ENCODE data around the gene POLE2. TPM values are rescaled to one million over a fixed set of nuclear protein-coding genes. Genes with fewer than 3 reads are reported as not detected.

POLE2 gene
- total and polyA plus RNA-seq, 2 of the 13 experiments (the other 11 are each of a cell fraction or from before 2014, with no cell fraction given): 16.6 to 37.0 TPM

- no peak for TF ChIP-seq SNAPC4 (CRISPR knock-in tag; IDR thresholded peaks at IDR 0.05)
- TF ChIP-seq ZNF784 (CRISPR knock-in tag; IDR thresholded peaks at IDR 0.05; ENCODE audit: borderline replicate concordance): peak; percentile 73; the same call in 1 of the 2 replicates
- peak; percentile 73; the same call in 1 of the 2 replicates for TF ChIP-seq ZIK1 (CRISPR knock-in tag; IDR thresholded peaks at IDR 0.05; ENCODE audit: borderline replicate concordance, low read depth)
- 0 out of 2 replicates have a peak, but pooled peaks have one; percentile 26 for TF ChIP-seq ZSCAN5A (CRISPR knock-in tag; IDR thresholded peaks at IDR 0.05; ENCODE audit: borderline replicate concordance)
- peak; percentile 41 for TF ChIP-seq FOSL2 (CRISPR knock-in tag; IDR thresholded peaks at IDR 0.05)
- TF ChIP-seq SAFB2 (CRISPR knock-in tag; IDR thresholded peaks at IDR 0.05; ENCODE audit: borderline replicate concordance, low read depth): no peak; the same call in 1 of the 2 replicates
- TF ChIP-seq ZNF564 (CRISPR knock-in tag; IDR thresholded peaks at IDR 0.05): no peak; the same call in 1 of the 2 replicates
- TF ChIP-seq ZNF318 (CRISPR knock-in tag; IDR thresholded peaks at IDR 0.05): no peak
- peak; percentile 54; the same call in 1 of the 2 replicates for TF ChIP-seq GFI1 (CRISPR knock-in tag; IDR thresholded peaks at IDR 0.05; ENCODE audit: borderline replicate concordance)
- TF ChIP-seq ZSCAN31 (CRISPR knock-in tag; IDR thresholded peaks at IDR 0.05; ENCODE audit: low read depth): peak; percentile 60; the same call in 1 of the 2 replicates
- TF ChIP-seq SIX4 (CRISPR knock-in tag; IDR thresholded peaks at IDR 0.05): 0 out of 2 replicates have a peak, but pooled peaks have one; percentile 18
Measured at GRCh38 chr14:49633640-49634546, 54.1 kb downstream of the POLE2 start (continued).
